Measurements from ENCODE around the gene CANT1.
A peak's percentile ranks its signal among the peaks of the same experiment; 100 is the strongest.

Gene CANT1

GRCh38 chr17:79011451-79012147 lies 2.0 kb upstream of the CANT1 start:
- no peak overlapping the region for H3K4me3 ChIP-seq (ENCODE audit: low read depth, low read length)

- no peak overlapping the region for H3K4me3 ChIP-seq (ENCODE audit: low read depth, low read length)
Observed at GRCh38 chr17:79010304-79010646, 711 bp upstream of the CANT1 start.

- H3K4me3 ChIP-seq (ENCODE audit: low read depth, low read length) = peak overlapping the region; percentile 73
Observed at GRCh38 chr17:79008666-79009387, 737 bp downstream of the CANT1 start.

- H3K4me3 ChIP-seq (ENCODE audit: low read depth, low read length) = no peak overlapping the region
Observed at GRCh38 chr17:79007504-79008381, 1.8 kb downstream of the CANT1 start.

- no peak overlapping the region for H3K4me3 ChIP-seq (ENCODE audit: low read depth, low read length)
Observed at GRCh38 chr17:79006794-79007503, 2.6 kb downstream of the CANT1 start.

- H3K4me3 ChIP-seq (ENCODE audit: low read depth, low read length) = no peak overlapping the region
Observed at GRCh38 chr17:79006046-79006445, 3.5 kb downstream of the CANT1 start.

GRCh38 chr17:79005063-79005861 lies 4.3 kb downstream of the CANT1 start:
- H3K4me3 ChIP-seq (ENCODE audit: low read depth, low read length) = no peak overlapping the region

- no peak overlapping the region for H3K4me3 ChIP-seq (ENCODE audit: low read depth, low read length)
Observed at GRCh38 chr17:79003661-79004411, 5.7 kb downstream of the CANT1 start.

GRCh38 chr17:79002796-79003593 lies 6.6 kb downstream of the CANT1 start:
- H3K4me3 ChIP-seq (ENCODE audit: low read depth, low read length) = no peak overlapping the region

GRCh38 chr17:79002291-79002690 lies 7.3 kb downstream of the CANT1 start:
- no peak overlapping the region for H3K4me3 ChIP-seq (ENCODE audit: low read depth, low read length)

GRCh38 chr17:79001190-79002020 lies 8.2 kb downstream of the CANT1 start:
- no peak overlapping the region for H3K4me3 ChIP-seq (ENCODE audit: low read depth, low read length)

GRCh38 chr17:79000396-79001189 lies 9.0 kb downstream of the CANT1 start:
- no peak overlapping the region for H3K4me3 ChIP-seq (ENCODE audit: low read depth, low read length)

- no peak overlapping the region for H3K4me3 ChIP-seq (ENCODE audit: low read depth, low read length)
Observed at GRCh38 chr17:78999947-79000395, 9.6 kb downstream of the CANT1 start.

- H3K4me3 ChIP-seq (ENCODE audit: low read depth, low read length) = no peak overlapping the region
Observed at GRCh38 chr17:78999056-78999768, 10.4 kb downstream of the CANT1 start.

- H3K4me3 ChIP-seq (ENCODE audit: low read depth, low read length) = no peak overlapping the region
Observed at GRCh38 chr17:78998311-78999055, 11.1 kb downstream of the CANT1 start.

GRCh38 chr17:78997881-78998280 lies 11.7 kb downstream of the CANT1 start:
- H3K4me3 ChIP-seq (ENCODE audit: low read depth, low read length) = no peak overlapping the region

All from iPS-11a (cell line).